H1 (cell line): Measurements from ENCODE around the gene TRIM29. TPM values are rescaled to one million over a fixed set of nuclear protein-coding genes. Genes with fewer than 3 reads are reported as not detected.

Experiments
- CTCF ChIA-PET: fragments of 300-600 bp; sonication (Branson Sonifier 250); formaldehyde crosslinking; loops from one replicate; lab custom pipeline; 2021; ENCODE audit not compliant: partially characterized antibody; lab: Charles Lee
- POLR2A ChIA-PET: fragments of 300-600 bp; sonication (Branson Sonifier 250); formaldehyde crosslinking; loops from one replicate; lab custom pipeline; 2021; ENCODE audit warnings: inconsistent platforms; ENCODE audit not compliant: partially characterized antibody; lab: Charles Lee
- DNase-seq, 2 experiments: peaks; one replicate each; pipeline versions ENCODE4 v3.0.0 to v3.0.0-alpha.2; 2010 to 2022; ENCODE audit warnings: low spot score in 2 of 2, low read depth in 1 of 2, mixed read lengths in 1 of 2
- FAIRE-seq: peaks from 2 replicates; lab custom pipeline; 2011; peaks lifted over from hg19 to GRCh38; lab: Jason Lieb, UNC
- H2AFZ ChIP-seq: 2 replicates; pipeline ENCODE4 v1.8.1; 2012; ENCODE audit warnings: low read length, inconsistent platforms
- H2AK5ac ChIP-seq: 2 replicates; pipeline ENCODE4 v1.6.1; 2013; ENCODE audit warnings: low read depth, low read length
- H2BK120ac ChIP-seq: replicated peaks from 2 replicates; pipeline ENCODE3; 2013; ENCODE audit warnings: low read depth, low read length, inconsistent platforms
- H2BK12ac ChIP-seq: 2 replicates; pipeline ENCODE4 v1.6.1; 2013; ENCODE audit warnings: low read depth, low read length
- H2BK15ac ChIP-seq: 2 replicates; pipeline ENCODE4 v1.6.1; 2013; ENCODE audit warnings: low read length
- H2BK20ac ChIP-seq: 2 replicates; pipeline ENCODE4 v1.6.1; 2013; ENCODE audit warnings: low read length
- H2BK5ac ChIP-seq: 2 replicates; pipeline ENCODE4 v1.6.1; 2013; ENCODE audit warnings: low read depth, low read length
- H3K14ac ChIP-seq: 2 replicates; pipeline ENCODE4 v1.6.1; 2013; ENCODE audit warnings: inconsistent platforms; ENCODE audit not compliant: insufficient read length
- H3K18ac ChIP-seq: 2 replicates; pipeline ENCODE4 v1.6.1; 2013; ENCODE audit warnings: low read length; ENCODE audit errors: extremely low read depth
- H3K23ac ChIP-seq: 2 replicates; pipeline ENCODE4 v1.6.1; 2013; ENCODE audit warnings: inconsistent platforms; ENCODE audit not compliant: insufficient read length
- H3K23me2 ChIP-seq: 2 replicates; pipeline ENCODE4 v1.6.1; 2013; ENCODE audit warnings: low read depth, low read length
- H3K27ac ChIP-seq: 2 replicates; pipeline ENCODE4 v1.6.1; 2011; ENCODE audit warnings: low read depth, low read length, inconsistent platforms
- H3K27me3 ChIP-seq, 4 experiments: replicated peaks in 1 of 4; 1 replicate in 1 of 4; 2 replicates in 3 of 4; pipeline versions ENCODE4 v1.6.1 to v1.8.1; 2011 to 2013; ENCODE audit warnings: low read length in 3 of 4, mild to moderate bottlenecking in 3 of 4, inconsistent platforms in 2 of 4, mixed read lengths in 2 of 4, moderate library complexity in 1 of 4; ENCODE audit not compliant: control insufficient read depth in 3 of 4, insufficient read depth in 3 of 4; ENCODE audit errors: extremely low read depth in 1 of 4
- H3K36me3 ChIP-seq, 4 experiments: 2 replicates each; pipeline versions ENCODE4 v1.6.1 to v1.8.1; 2011 to 2013; ENCODE audit warnings: mild to moderate bottlenecking in 4 of 4, low read length in 3 of 4, moderate library complexity in 2 of 4, control low read depth in 1 of 4, inconsistent platforms in 1 of 4; ENCODE audit not compliant: insufficient read depth in 4 of 4, control insufficient read depth in 2 of 4
- H3K4ac ChIP-seq: replicated peaks from 2 replicates; pipeline ENCODE3; 2013; ENCODE audit warnings: low read length, low read depth, mixed read lengths, inconsistent platforms; ENCODE audit not compliant: insufficient read length
- H3K4me1 ChIP-seq, 4 experiments: replicated peaks in 1 of 4; 1 replicate in 1 of 4; 2 replicates in 3 of 4; pipeline versions ENCODE4 v1.6.1 to v1.8.1; 2011 to 2013; ENCODE audit warnings: low read length in 3 of 4, inconsistent platforms in 2 of 4, mixed read lengths in 1 of 4; ENCODE audit not compliant: insufficient read depth in 4 of 4, control insufficient read depth in 3 of 4
- H3K4me2 ChIP-seq, 2 experiments: 2 replicates each; pipeline versions ENCODE4 v1.6.1 to v1.8.1; 2011 to 2013; ENCODE audit warnings: low read depth in 2 of 2, low read length in 2 of 2, control low read depth in 1 of 2, inconsistent platforms in 1 of 2, mild to moderate bottlenecking in 1 of 2; ENCODE audit not compliant: insufficient read depth in 1 of 2
- H3K4me3 ChIP-seq, 4 experiments: fragments of 200-600, 300-600 bp in 1 of 4; sonication (generic), shearing (Covaris generic), sonication (Bioruptor Twin) in 1 of 4; 2 replicates each; pipeline versions ENCODE4 v1.5.1 to v1.8.1; 2011 to 2016; ENCODE audit warnings: low read length in 4 of 4, low read depth in 3 of 4, control low read depth in 2 of 4, inconsistent platforms in 2 of 4, mild to moderate bottlenecking in 2 of 4, mixed read lengths in 1 of 4, moderate library complexity in 1 of 4; ENCODE audit not compliant: insufficient read depth in 2 of 4; ENCODE audit errors: extremely low read depth in 1 of 4
- H3K56ac ChIP-seq: replicated peaks from 2 replicates; pipeline ENCODE3; 2013; ENCODE audit warnings: low read depth, mild to moderate bottlenecking, mixed read lengths, low read length, inconsistent platforms; ENCODE audit not compliant: insufficient read length
- H3K79me1 ChIP-seq: 2 replicates; pipeline ENCODE4 v1.6.1; 2013; ENCODE audit warnings: low read depth, low read length, control low read depth
- H3K79me2 ChIP-seq, 2 experiments: 2 replicates each; pipeline versions ENCODE4 v1.6.1 to v1.8.1; 2012 to 2013; ENCODE audit warnings: low read length in 2 of 2, mild to moderate bottlenecking in 2 of 2, inconsistent platforms in 1 of 2; ENCODE audit not compliant: insufficient read depth in 2 of 2, control insufficient read depth in 1 of 2
- H3K9ac ChIP-seq, 4 experiments: replicated peaks in 1 of 4; 1 replicate in 1 of 4; 2 replicates in 3 of 4; pipeline versions ENCODE4 v1.6.1 to v1.8.1; 2011 to 2013; ENCODE audit warnings: low read depth in 3 of 4, low read length in 3 of 4, control low read depth in 2 of 4, mild to moderate bottlenecking in 2 of 4, moderate library complexity in 2 of 4, inconsistent platforms in 1 of 4; ENCODE audit errors: extremely low read depth in 1 of 4
- H3K9me3 ChIP-seq, 2 experiments: 2 replicates each; pipeline versions ENCODE4 v1.6.1 to v1.8.1; 2012 to 2013; ENCODE audit warnings: mild to moderate bottlenecking in 2 of 2, moderate library complexity in 2 of 2, control low read depth in 1 of 2, inconsistent platforms in 1 of 2, low read depth in 1 of 2, low read length in 1 of 2, mixed read lengths in 1 of 2; ENCODE audit not compliant: insufficient read depth in 2 of 2
- H4K20me1 ChIP-seq, 2 experiments: replicated peaks in 1 of 2; 2 replicates each; pipeline versions ENCODE3 to v1.8.1; 2011 to 2013; ENCODE audit warnings: inconsistent platforms in 2 of 2, low read length in 2 of 2, mild to moderate bottlenecking in 1 of 2; ENCODE audit not compliant: insufficient read depth in 2 of 2, control insufficient read depth in 1 of 2
- H4K5ac ChIP-seq: 2 replicates; pipeline ENCODE4 v1.6.1; 2013; ENCODE audit warnings: low read length, low read depth, mixed read lengths, inconsistent platforms; ENCODE audit not compliant: insufficient read length
- H4K8ac ChIP-seq: 2 replicates; pipeline ENCODE4 v1.8.0; 2013; ENCODE audit warnings: mild to moderate bottlenecking, moderate library complexity, low read length, inconsistent platforms; ENCODE audit not compliant: insufficient read depth; ENCODE audit errors: extremely low read depth
- H4K91ac ChIP-seq: replicated peaks from 2 replicates; pipeline ENCODE3; 2013; ENCODE audit warnings: low read length, mixed read lengths, inconsistent platforms; ENCODE audit not compliant: insufficient read length
- BRCA1 ChIP-seq: IDR thresholded peaks from 2 replicates; pipeline ENCODE4 v1.6.1; 2012; ENCODE audit warnings: low read depth, low read length, improper control_type of control experiment
- MAFK ChIP-seq: IDR thresholded peaks from 2 replicates; pipeline ENCODE4 v1.6.1; 2012; ENCODE audit warnings: low read depth, mild to moderate bottlenecking, improper control_type of control experiment, low read length
- RAD21 ChIP-seq, 2 experiments: IDR thresholded peaks in 1 of 2; conservative IDR thresholded peaks in 1 of 2; 2 replicates each; pipeline ENCODE4 v1.6.1; 2011; ENCODE audit warnings: low read depth in 2 of 2, low read length in 2 of 2, improper control_type of control experiment in 1 of 2, inconsistent platforms in 1 of 2, mild to moderate bottlenecking in 1 of 2, moderate library complexity in 1 of 2
- WGBS, 2 experiments: shearing (Covaris generic) in 1 of 2; methylation state at CpG; one replicate each; pipeline versions ENCODE4 v1.1.6 to v1.1.7; 2013 to 2015; ENCODE audit warnings: low lambda C conversion rate in 2 of 2, mixed read lengths in 2 of 2, inconsistent platforms in 1 of 2, low coverage in 1 of 2, missing lambda C conversion rate in 1 of 2; ENCODE audit not compliant: insufficient replicate concordance in 2 of 2, insufficient coverage in 1 of 2, insufficient read length in 1 of 2; ENCODE audit errors: extremely low coverage in 1 of 2, missing lambda C conversion rate in 1 of 2; 5-methylcytosine and 5-hydroxymethylcytosine counted together
- polyA plus RNA-seq, 7 experiments: library from polyadenylated mRNA; depleted of rRNA in 3 of 7; stranded (reverse) in 5 of 7; unstranded in 2 of 7; fragments of >200 nt in 5 of 7; fragments of 200-250 nt in 2 of 7; gene quantifications; 1 replicate in 5 of 7; 2 replicates in 1 of 7; 4 replicates in 1 of 7; pipeline versions ENCODE4 v1.2.1 to v1.2.3, GENCODE V29; 2011 to 2013; ENCODE audit warnings: missing spikeins in 2 of 7, mixed read lengths in 2 of 7
- total RNA-seq: library from RNA; stranded (reverse); fragmentation: NEBNext Ultra II Directional; extraction: Animal tissue kit (Norgen Biotek cat#: 25700); gene quantifications from 2 replicates; pipeline ENCODE4 v1.2.1, GENCODE V29; 2021

TRIM29 gene
- total and polyA plus RNA-seq, 2 of the 8 experiments (the other 6 are each of a cell fraction or from before 2014, with no cell fraction given), result 0.17 to 0.43 TPM

GRCh38 chr11:120134106-120134930, 3.6 kb downstream of the TRIM29 start:
- H3K79me2 ChIP-seq, result no peaks in the 10 kb centered on the region
- POLR2A ChIA-PET, result no interaction called here
- no peak overlapping the region for H3K27ac ChIP-seq
- no peak overlapping the region for H3K4me2 ChIP-seq
- DNase-seq (peak in 1 of 2 experiments; percentile 26), FAIRE-seq (no peak)
- no peaks in the 10 kb centered on the region for H3K9me3 ChIP-seq
- no peaks in the 10 kb centered on the region for H3K36me3 ChIP-seq
- no peaks in the 10 kb centered on the region for H3K23me2 ChIP-seq
- 88% methylated on average over 13 of the region's 14 CpGs; no CpG with 5 or more reads in 1 of the 2 experiments for WGBS, 2 experiments
- H4K5ac ChIP-seq, result no peak overlapping the region
- H3K23ac ChIP-seq, result no peak overlapping the region
- no peak overlapping the region for H3K9ac ChIP-seq
- no peak overlapping the region for H3K56ac ChIP-seq
- no peak overlapping the region for H3K4ac ChIP-seq
- CTCF ChIA-PET, result interaction anchor here (0.6 to 3.4 kb wide), 7 partner anchors 9 to 975 kb away, joined by 3 to 16 read pairs (median 4); no protein-coding TSS in a partner anchor
- H2AK5ac ChIP-seq, result no peak overlapping the region
- peaks cover 0 to 1% of the 10 kb centered on the region in 2 experiments for H4K20me1 ChIP-seq
- no peak overlapping the region for H3K18ac ChIP-seq
- no peak overlapping the region for H2BK15ac ChIP-seq
- no peak for TF ChIP-seq MAFK
- TF ChIP-seq BRCA1, result no peak
- TF ChIP-seq RAD21 (IDR thresholded peaks at IDR 0.05 in 1 of 2, conservative IDR thresholded peaks at IDR 0.05 in 1 of 2; ENCODE audit: low read depth in 2 of 2, low read length in 2 of 2), result no peak
- no peak overlapping the region for H3K14ac ChIP-seq
- H2BK20ac ChIP-seq, result no peak overlapping the region
- 0 out of 2 replicates have a peak overlapping the region, but pooled peaks have one; percentile 39 for H2BK12ac ChIP-seq
- no peak overlapping the region for H3K4me3 ChIP-seq
- H4K91ac ChIP-seq, result no peak overlapping the region
- H2AFZ ChIP-seq, result no peak overlapping the region
- no peaks in the 10 kb centered on the region for H3K79me1 ChIP-seq
- no peak overlapping the region for H2BK120ac ChIP-seq
- H3K27me3 ChIP-seq, result peaks cover 0 to 3% (median under 1%) of the 10 kb centered on the region in 4 experiments; a peak in 4 of 7 replicates
- no peak overlapping the region for H4K8ac ChIP-seq
- H2BK5ac ChIP-seq, result no peak overlapping the region
- H3K4me1 ChIP-seq, result peaks cover 0 to 4% (median 1%) of the 10 kb centered on the region in 4 experiments; a peak in 1 of 7 replicates
